Ascending aorta (tissue), 2 donors: ENCODE data around the gene OCSTAMP. TPM values are rescaled to one million over a fixed set of nuclear protein-coding genes. Genes with fewer than 3 reads are reported as not detected.

Experiments
- DNase-seq, 2 donors: peaks; one replicate each; pipeline ENCODE4 v3.0.0-alpha.2; 2019; ENCODE audit warnings: low spot score in 2 of 2
- H3K27ac ChIP-seq, 2 donors: fragments of 200-600 bp; sonication (generic); one replicate each; pipeline ENCODE4 v1.5.1; 2016 to 2017; ENCODE audit warnings: mild to moderate bottlenecking in 1 of 2
- H3K27me3 ChIP-seq: fragments of 200-600 bp; sonication (generic); one replicate; pipeline ENCODE4 v1.5.1; 2017
- H3K36me3 ChIP-seq, 2 donors: fragments of 200-600 bp; sonication (generic); one replicate each; pipeline ENCODE4 v1.5.1; 2016
- H3K4me1 ChIP-seq, 2 donors: fragments of 200-600 bp; sonication (generic); one replicate each; pipeline ENCODE4 v1.5.1; 2016 to 2017; ENCODE audit warnings: mild to moderate bottlenecking in 1 of 2
- H3K4me3 ChIP-seq, 2 donors: fragments of 200-600 bp; sonication (generic); one replicate each; pipeline ENCODE4 v1.5.1; 2016 to 2017; ENCODE audit warnings: mild to moderate bottlenecking in 1 of 2
- H3K9me3 ChIP-seq, 2 donors: fragments of 200-600 bp; sonication (generic); one replicate each; pipeline ENCODE4 v1.5.1; 2016
- CTCF ChIP-seq, 3 experiments: fragments of 200-600 bp in 2 of 3; fragments of 450-650 bp in 1 of 3; sonication (generic) in 2 of 3; IDR thresholded peaks; one replicate each; pipeline ENCODE4 v1.5.1; 2016 to 2019; ENCODE audit warnings: antibody characterized with exemption in 3 of 3, mild to moderate bottlenecking in 1 of 3, moderate library complexity in 1 of 3
- intact Hi-C: fragments of 100-400 bp; cut with DNase I; formaldehyde crosslinking; loops from one replicate; pipeline ENCODE4 v1.15.1; 2023
- total RNA-seq: library from RNA; depleted of rRNA; stranded (reverse); fragments of >200 nt; gene quantifications from one replicate; pipeline ENCODE4 v1.1.0, GENCODE V29; 2016

Gene OCSTAMP
- total RNA-seq, 1 donor from 2014 or later: not detected

DNA sequence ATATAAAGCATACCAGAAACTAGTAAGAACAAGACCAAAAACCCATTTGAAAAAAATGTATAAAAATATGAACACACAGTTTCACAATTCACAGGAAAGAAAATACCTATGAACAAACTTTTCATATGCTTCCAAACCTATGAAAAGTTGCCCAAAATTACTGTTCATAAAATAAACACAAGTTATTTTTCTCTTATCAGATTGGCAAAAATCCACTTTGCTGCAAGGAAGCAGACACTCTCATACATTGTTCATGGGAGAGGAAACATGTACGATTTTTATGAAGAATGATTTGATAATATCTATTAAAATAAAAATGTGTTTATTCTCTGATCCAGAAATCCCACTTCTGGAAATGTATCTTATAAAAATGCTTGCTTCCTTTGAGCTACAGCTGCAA, 40.0 kb upstream of the OCSTAMP start:
- DNase-seq: no peak
- no peaks in the 10 kb centered on the region for H3K27me3 ChIP-seq
- TF ChIP-seq CTCF (IDR thresholded peaks at IDR 0.05): no peak
- no peaks in the 10 kb centered on the region for H3K4me1 ChIP-seq
- H3K9me3 ChIP-seq: no peaks in the 10 kb centered on the region
- H3K4me3 ChIP-seq: no peak overlapping the region
- no peaks in the 10 kb centered on the region for H3K36me3 ChIP-seq
- no peak overlapping the region for H3K27ac ChIP-seq
- intact Hi-C loops: no loop called here

DNA sequence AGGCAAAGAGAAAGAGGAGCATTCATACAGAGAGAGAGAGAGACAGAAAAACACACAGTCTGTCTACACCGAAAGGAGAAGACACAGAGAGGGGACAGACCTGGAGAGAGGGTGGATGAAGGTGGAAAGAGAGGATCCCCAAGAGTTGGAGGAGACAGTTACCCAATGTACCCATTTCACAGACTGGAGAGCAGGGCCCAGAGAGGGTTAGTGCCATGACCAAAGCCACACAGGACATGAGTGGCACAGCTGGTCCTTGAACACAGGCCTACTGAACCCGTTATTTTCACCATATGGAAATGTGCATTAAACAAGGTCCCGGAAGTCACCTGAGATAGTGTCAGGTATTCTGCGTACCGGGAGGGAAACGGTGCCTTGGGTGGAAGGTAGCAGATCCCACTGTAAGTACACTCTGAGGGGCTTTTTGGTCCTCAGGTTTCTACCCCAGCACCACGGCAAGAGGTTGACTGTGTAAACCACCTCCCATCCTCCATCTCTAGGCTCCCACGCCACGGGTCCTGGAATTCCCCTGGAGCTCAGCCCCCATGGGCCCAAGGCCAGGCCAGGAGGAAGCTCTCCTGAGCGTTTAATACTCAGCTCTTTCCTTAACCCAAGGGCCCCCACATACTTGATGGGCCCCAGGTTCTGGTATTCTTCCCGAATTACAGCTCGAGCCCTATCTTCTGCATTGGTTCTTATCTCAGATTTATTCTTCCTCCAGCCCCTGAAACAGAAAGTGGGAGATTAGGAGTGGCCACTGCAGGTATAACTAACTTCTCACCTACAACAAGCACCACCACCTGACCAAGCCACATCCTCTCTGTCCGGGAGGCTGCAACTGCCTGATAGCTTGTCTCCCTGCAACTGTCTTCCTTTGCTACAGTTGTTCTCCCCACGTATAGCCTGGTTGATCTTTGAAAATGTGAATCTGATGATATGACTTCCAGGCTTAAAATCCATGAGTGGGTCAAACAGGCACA, 38.4 kb upstream of the OCSTAMP start:
- H3K27ac ChIP-seq: no peak overlapping the region
- intact Hi-C loops: no loop called here
- H3K36me3 ChIP-seq: no peaks in the 10 kb centered on the region
- no peaks in the 10 kb centered on the region for H3K9me3 ChIP-seq
- no peak for TF ChIP-seq CTCF (IDR thresholded peaks at IDR 0.05)
- H3K4me3 ChIP-seq: no peak overlapping the region
- no peaks in the 10 kb centered on the region for H3K27me3 ChIP-seq
- no peak for DNase-seq
- no peaks in the 10 kb centered on the region for H3K4me1 ChIP-seq

GRCh38 chr20:46587986-46588385, 37.5 kb upstream of the OCSTAMP start:
- Histone ChIP-seq H3K9me3 (no peaks in the 10 kb centered on the region), H3K4me3 (no peak overlapping the region), H3K4me1 (no peaks in the 10 kb centered on the region), H3K27me3 (no peaks in the 10 kb centered on the region), H3K36me3 (no peaks in the 10 kb centered on the region), H3K27ac (no peak overlapping the region)
- no peak for DNase-seq
- intact Hi-C loops: no loop called here
- no peak for TF ChIP-seq CTCF (IDR thresholded peaks at IDR 0.05)

- no peaks in the 10 kb centered on the region for H3K4me1 ChIP-seq
- no peaks in the 10 kb centered on the region for H3K36me3 ChIP-seq
- no peak for DNase-seq
- no peaks in the 10 kb centered on the region for H3K27me3 ChIP-seq
- H3K27ac ChIP-seq: no peak overlapping the region
- no peak for TF ChIP-seq CTCF (IDR thresholded peaks at IDR 0.05)
- no peak overlapping the region for H3K4me3 ChIP-seq
- intact Hi-C loops: no loop called here
- H3K9me3 ChIP-seq: no peaks in the 10 kb centered on the region
Measured at GRCh38 chr20:46586724-46587123, 36.3 kb upstream of the OCSTAMP start.

- Histone ChIP-seq H3K27ac (no peak overlapping the region), H3K4me3 (no peak overlapping the region), H3K36me3 (no peaks in the 10 kb centered on the region), H3K9me3 (no peaks in the 10 kb centered on the region), H3K4me1 (no peaks in the 10 kb centered on the region), H3K27me3 (no peaks in the 10 kb centered on the region)
- TF ChIP-seq CTCF (IDR thresholded peaks at IDR 0.05): no peak
- DNase-seq: no peak
- intact Hi-C loops: no loop called here
Measured at GRCh38 chr20:46584508-46584907, 34.1 kb upstream of the OCSTAMP start.
